ENCODE results near the gene TBC1D22A.

GRCh38 chr22:47210686-47211085 lies 448.2 kb downstream of the TBC1D22A start:
- TF ChIP-seq RCOR1 (IDR thresholded peaks at IDR 0.05; ENCODE audit: low read length) (no peak), CTCF (IDR thresholded peaks at IDR 0.05) (no peak), EZH2phosphoT487 (IDR thresholded peaks at IDR 0.05; ENCODE audit: borderline replicate concordance, low read depth) (no peak), MEF2A (IDR thresholded peaks at IDR 0.05; ENCODE audit: borderline replicate concordance, low read depth) (no peak), GATA2 (CRISPR knock-in tag; IDR thresholded peaks at IDR 0.05) (no peak), ELF1 (IDR thresholded peaks at IDR 0.05) (no peak), EP300 (IDR thresholded peaks at IDR 0.05; ENCODE audit: borderline replicate concordance in 1 of 2, low read depth in 1 of 2, low read length in 1 of 2) (no peak), NFIC (IDR thresholded peaks at IDR 0.05; ENCODE audit: borderline replicate concordance) (no peak)
